Lower leg skin (tissue), 4 donors: ENCODE results near the gene HMGN5. TPM values are rescaled to one million over a fixed set of nuclear protein-coding genes. Genes with fewer than 3 reads are reported as not detected.

Source experiments
- DNase-seq, 2 donors: peaks; one replicate each; pipeline ENCODE4 v3.0.0-alpha.2; 2019; ENCODE audit warnings: low spot score in 2 of 2
- H3K4me3 ChIP-seq: fragments of 200-600 bp; sonication (generic); 2 replicates; pipeline ENCODE4 v1.5.1; 2017; ENCODE audit warnings: mild to moderate bottlenecking, low read depth; ENCODE audit not compliant: poor library complexity, severe bottlenecking
- CTCF ChIP-seq, 3 donors: fragments of 450-650 bp; IDR thresholded peaks; one replicate each; pipeline ENCODE4 v1.5.1; 2016; ENCODE audit warnings: antibody characterized with exemption in 3 of 3, mild to moderate bottlenecking in 3 of 3, moderate library complexity in 2 of 3
- POLR2A ChIP-seq, 2 donors: fragments of 450-650 bp; IDR thresholded peaks; one replicate each; pipeline ENCODE4 v1.6.1; 2016 to 2017; ENCODE audit warnings: antibody characterized with exemption in 2 of 2, mild to moderate bottlenecking in 1 of 2, moderate library complexity in 1 of 2
- WGBS, 2 donors: methylation state at CpG; one replicate each; pipeline ENCODE4 v1.1.5; 2018; 5-methylcytosine and 5-hydroxymethylcytosine counted together
- intact Hi-C: fragments of 100-400 bp; cut with DNase I; formaldehyde crosslinking; loops from one replicate; pipeline ENCODE4 v1.15.0; 2023; ENCODE audit warnings: low total_unique reads
- total RNA-seq, 4 donors: library from RNA; depleted of rRNA; stranded (reverse); fragments of >200 nt; gene quantifications; one replicate each; pipeline ENCODE4 v1.1.0, GENCODE V29; 2016

HMGN5 gene
- total RNA-seq, 4 donors from 2014 or later = 0.25 to 1.9 (median 1.0) TPM

DNA sequence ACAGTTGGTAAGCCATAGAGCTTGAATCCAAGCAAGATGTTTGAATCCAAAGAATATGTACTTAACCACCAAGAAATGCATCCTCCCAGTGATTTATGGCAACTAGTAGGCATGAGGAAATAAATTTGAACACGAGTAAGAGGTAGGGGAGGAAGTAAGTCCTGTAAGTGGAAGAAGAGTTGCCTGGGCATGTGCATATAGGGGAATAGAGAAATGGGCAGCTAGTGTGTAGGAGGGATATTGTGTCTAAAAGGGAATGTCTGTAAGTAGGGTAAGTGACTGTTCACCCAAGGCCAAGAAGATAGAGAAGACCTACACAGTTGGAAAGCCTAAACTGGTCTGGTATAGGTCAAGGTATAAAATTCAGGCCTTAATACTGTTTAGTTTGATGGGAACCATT, 4.8 kb upstream of the HMGN5 start:
- TF ChIP-seq POLR2A (IDR thresholded peaks at IDR 0.05) (no peak), CTCF (IDR thresholded peaks at IDR 0.05) (no peak)
- no peak overlapping the region for H3K4me3 ChIP-seq
- DNase-seq = no peak
- WGBS, 2 donors = 22 to 38% methylated on average over 1 of the region's 1 CpG
- intact Hi-C loops = no loop called here

GRCh38 chrX:81205551-81205950, 3.8 kb upstream of the HMGN5 start:
- 80 to 89% methylated on average over 2 of the region's 2 CpGs for WGBS, 2 donors

DNA sequence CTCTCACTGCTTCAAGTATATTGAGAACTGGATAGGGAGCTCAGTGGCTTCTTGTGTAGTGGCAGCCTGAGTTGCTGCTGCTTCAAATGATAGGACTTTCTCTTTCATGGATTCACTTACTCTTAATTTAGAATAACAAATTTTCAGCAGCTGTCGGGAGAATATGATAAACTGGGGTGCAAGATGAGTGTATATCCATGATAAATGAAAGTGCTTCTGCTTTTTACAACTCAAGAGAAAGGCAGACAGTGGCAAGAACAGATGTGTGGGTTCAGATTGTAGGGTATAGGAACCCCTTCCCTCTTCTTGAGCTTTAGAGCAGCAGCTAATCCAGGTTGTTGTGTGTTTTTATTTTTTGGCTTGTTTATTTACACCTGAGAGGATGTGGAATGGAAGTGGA, 1.2 kb upstream of the HMGN5 start:
- DNase-seq = no peak
- no peak for TF ChIP-seq CTCF (IDR thresholded peaks at IDR 0.05)
- TF ChIP-seq POLR2A (IDR thresholded peaks at IDR 0.05) = no peak
- no peak overlapping the region for H3K4me3 ChIP-seq
- intact Hi-C loops = no loop called here
- WGBS, 2 donors = 0 to 33% methylated on average over 1 of the region's 1 CpG

More at GRCh38 chrX:81205551-81205950, 3.8 kb upstream of the HMGN5 start:
- intact Hi-C loops = no loop called here
- no peak for DNase-seq
- H3K4me3 ChIP-seq = no peak overlapping the region
- TF ChIP-seq POLR2A (IDR thresholded peaks at IDR 0.05) (no peak), CTCF (IDR thresholded peaks at IDR 0.05) (no peak)

GRCh38 chrX:81202456-81202819, 725 bp upstream of the HMGN5 start:
- 0 to 32% methylated on average over 8 of the region's 8 CpGs for WGBS, 2 donors

DNA sequence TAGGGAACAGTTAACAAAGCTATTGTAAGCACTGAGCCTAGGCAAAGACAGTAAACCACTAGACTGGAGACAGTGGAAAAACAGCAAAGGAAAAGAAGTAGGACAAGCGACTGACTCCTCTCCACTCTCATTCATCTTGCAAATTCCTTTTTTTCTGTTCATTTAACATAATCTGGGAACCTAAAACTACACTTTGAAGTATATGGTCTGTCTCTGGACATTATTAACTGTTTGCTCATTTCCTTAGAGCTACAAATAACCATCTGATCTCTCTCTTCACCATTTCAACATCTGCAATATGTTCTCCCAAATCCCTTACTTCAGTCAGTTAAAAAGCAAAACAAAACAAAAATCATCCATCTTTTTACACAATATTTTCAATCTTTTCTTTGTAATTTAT, 642 bp downstream of the HMGN5 start:
- H3K4me3 ChIP-seq = no peak overlapping the region
- intact Hi-C loops = no loop called here
- no peak for TF ChIP-seq POLR2A (IDR thresholded peaks at IDR 0.05)
- TF ChIP-seq CTCF (IDR thresholded peaks at IDR 0.05) = no peak
- no peak for DNase-seq
- WGBS, 2 donors = 10 to 37% methylated on average over 1 of the region's 1 CpG

More at GRCh38 chrX:81202456-81202819, 725 bp upstream of the HMGN5 start:
- intact Hi-C loops = no loop called here
- TF ChIP-seq CTCF (IDR thresholded peaks at IDR 0.05) (no peak), POLR2A (IDR thresholded peaks at IDR 0.05) (no peak)
- no peak for DNase-seq
- peak overlapping the region; percentile 55 for H3K4me3 ChIP-seq

GRCh38 chrX:81195712-81196111, 6.0 kb downstream of the HMGN5 start:
- no peak for TF ChIP-seq CTCF (IDR thresholded peaks at IDR 0.05)
- TF ChIP-seq POLR2A (IDR thresholded peaks at IDR 0.05) = no peak
- intact Hi-C loops = no loop called here
- 14 to 23% methylated on average over 5 of the region's 5 CpGs for WGBS, 2 donors
- no peak overlapping the region for H3K4me3 ChIP-seq
- no peak for DNase-seq
